OCI-LY1 (cell line): ENCODE data around the gene ACTG1.

ENCODE experiments used
- H2AFZ ChIP-seq: fragments of 200-600 bp; sonication (generic), shearing (Covaris generic); 2 replicates; pipeline ENCODE4 v1.6.0; 2014; ENCODE audit warnings: antibody characterized with exemption, mild to moderate bottlenecking, low read length
- H3F3A ChIP-seq: fragments of 200-600 bp; sonication (generic), shearing (Covaris generic); 2 replicates; pipeline ENCODE4 v1.6.0; 2014; ENCODE audit warnings: mild to moderate bottlenecking, antibody characterized with exemption, low read length, moderate library complexity; ENCODE audit not compliant: insufficient read depth
- H3K27ac ChIP-seq: fragments of 200-600 bp; sonication (generic); 2 replicates; pipeline ENCODE4 v1.5.1; 2014; ENCODE audit warnings: low read length, mixed run types, mild to moderate bottlenecking, low read depth; ENCODE audit not compliant: poor library complexity, severe bottlenecking
- H3K27me3 ChIP-seq: fragments of 200-600 bp; sonication (generic); 2 replicates; pipeline ENCODE4 v1.6.0; 2014; ENCODE audit warnings: antibody characterized with exemption, mild to moderate bottlenecking, low read length, moderate library complexity; ENCODE audit not compliant: insufficient read depth
- H3K36me3 ChIP-seq: fragments of 200-600 bp; sonication (generic); 2 replicates; pipeline ENCODE4 v1.6.1; 2014; ENCODE audit warnings: mild to moderate bottlenecking, antibody characterized with exemption, low read length, moderate library complexity, mixed read lengths; ENCODE audit not compliant: insufficient read depth
- H3K4me1 ChIP-seq: fragments of 200-600 bp; sonication (generic); 2 replicates; pipeline ENCODE4 v1.5.1; 2014; ENCODE audit warnings: mild to moderate bottlenecking, low read length, moderate library complexity; ENCODE audit not compliant: insufficient read depth, severe bottlenecking
- H3K4me2 ChIP-seq: fragments of 200-600 bp; sonication (generic), shearing (Covaris generic); 2 replicates; pipeline ENCODE4 v1.6.1; 2014; ENCODE audit warnings: low read length
- H3K4me3 ChIP-seq: fragments of 200-600 bp; sonication (generic); 2 replicates; pipeline ENCODE4 v1.5.1; 2014; ENCODE audit warnings: low read length, low read depth, mild to moderate bottlenecking, mixed read lengths; ENCODE audit not compliant: poor library complexity, severe bottlenecking
- H3K79me2 ChIP-seq: fragments of 200-600 bp; shearing (Covaris generic); 2 replicates; pipeline ENCODE4 v1.6.1; 2016; ENCODE audit warnings: mixed run types, low read length, mixed read lengths; ENCODE audit not compliant: insufficient read depth
- H3K9ac ChIP-seq: fragments of 200-600 bp; sonication (generic), shearing (Covaris generic); 2 replicates; pipeline ENCODE4 v1.6.1; 2014; ENCODE audit warnings: mild to moderate bottlenecking, low read length, mixed read lengths
- H3K9me2 ChIP-seq: fragments of 200-600 bp; sonication (generic), shearing (Covaris generic); 2 replicates; pipeline ENCODE4 v1.6.1; 2014; ENCODE audit warnings: low read depth, mild to moderate bottlenecking, low read length, mixed read lengths
- H3K9me3 ChIP-seq: fragments of 200-600 bp; shearing (Covaris generic); 2 replicates; pipeline ENCODE4 v1.6.1; 2014; ENCODE audit warnings: low read length, mixed read lengths
- H4K20me1 ChIP-seq: fragments of 200-600 bp; sonication (generic), shearing (Covaris generic); 2 replicates; pipeline ENCODE4 v1.6.0; 2016; ENCODE audit warnings: mild to moderate bottlenecking, low read length; ENCODE audit not compliant: insufficient read depth
- EZH2 ChIP-seq: fragments of 200-600 bp; sonication (generic), shearing (Covaris generic); IDR thresholded peaks from 2 replicates; pipeline ENCODE4 v1.8.0; 2017; ENCODE audit warnings: borderline replicate concordance, mixed run types, mild to moderate bottlenecking, antibody characterized with exemption, low read length, moderate library complexity, mixed read lengths
- TF ChIP-seq, protein P1 (sequence below): fragments of 200-600 bp; sonication (generic), shearing (Covaris generic); IDR thresholded peaks from 2 replicates; pipeline ENCODE4 v1.5.1; 2017; ENCODE audit warnings: mild to moderate bottlenecking, antibody characterized with exemption, low read length, moderate library complexity, mixed read lengths

The ACTG1 gene

DNA sequence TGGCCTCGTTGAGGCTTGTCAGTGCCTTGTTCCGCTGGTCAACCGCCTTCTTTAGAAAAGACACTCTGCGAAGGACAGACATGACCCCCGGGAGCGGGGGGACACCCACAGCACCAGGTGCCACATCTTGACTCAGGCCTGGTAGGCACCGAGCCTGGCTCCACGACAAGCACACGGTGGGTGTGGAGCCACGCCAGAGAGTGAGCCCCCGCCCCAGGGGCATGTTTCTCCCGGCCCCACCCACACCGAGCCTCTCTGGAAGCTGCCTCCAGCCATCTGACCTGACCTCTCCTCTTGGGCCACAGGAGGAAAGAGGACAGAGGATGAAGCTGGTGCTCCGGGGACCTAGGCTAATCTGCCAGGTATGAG lies 35.0 kb upstream of the ACTG1 start:
- Histone ChIP-seq H4K20me1 (no peaks in the 10 kb centered on the region), H3K4me1 (peaks cover 9% of the 10 kb centered on the region), H3K9ac (no peak overlapping the region)

GRCh38 chr17:81546906-81547613 lies 34.5 kb upstream of the ACTG1 start:
- Histone ChIP-seq H3F3A (no peaks in the 10 kb centered on the region), H3K9me2 (no peaks in the 10 kb centered on the region), H2AFZ (no peak overlapping the region), H3K4me3 (no peak overlapping the region), H3K79me2 (no peaks in the 10 kb centered on the region), H3K4me1 (peaks cover 9% of the 10 kb centered on the region), H3K4me2 (no peak overlapping the region), H3K9me3 (no peaks in the 10 kb centered on the region), H3K27me3 (no peaks in the 10 kb centered on the region), H3K27ac (no peak overlapping the region), H4K20me1 (no peaks in the 10 kb centered on the region), H3K36me3 (peaks cover 62% of the 10 kb centered on the region), H3K9ac (no peak overlapping the region)
- no peak for TF ChIP-seq EZH2
- TF ChIP-seq, protein P1, sequence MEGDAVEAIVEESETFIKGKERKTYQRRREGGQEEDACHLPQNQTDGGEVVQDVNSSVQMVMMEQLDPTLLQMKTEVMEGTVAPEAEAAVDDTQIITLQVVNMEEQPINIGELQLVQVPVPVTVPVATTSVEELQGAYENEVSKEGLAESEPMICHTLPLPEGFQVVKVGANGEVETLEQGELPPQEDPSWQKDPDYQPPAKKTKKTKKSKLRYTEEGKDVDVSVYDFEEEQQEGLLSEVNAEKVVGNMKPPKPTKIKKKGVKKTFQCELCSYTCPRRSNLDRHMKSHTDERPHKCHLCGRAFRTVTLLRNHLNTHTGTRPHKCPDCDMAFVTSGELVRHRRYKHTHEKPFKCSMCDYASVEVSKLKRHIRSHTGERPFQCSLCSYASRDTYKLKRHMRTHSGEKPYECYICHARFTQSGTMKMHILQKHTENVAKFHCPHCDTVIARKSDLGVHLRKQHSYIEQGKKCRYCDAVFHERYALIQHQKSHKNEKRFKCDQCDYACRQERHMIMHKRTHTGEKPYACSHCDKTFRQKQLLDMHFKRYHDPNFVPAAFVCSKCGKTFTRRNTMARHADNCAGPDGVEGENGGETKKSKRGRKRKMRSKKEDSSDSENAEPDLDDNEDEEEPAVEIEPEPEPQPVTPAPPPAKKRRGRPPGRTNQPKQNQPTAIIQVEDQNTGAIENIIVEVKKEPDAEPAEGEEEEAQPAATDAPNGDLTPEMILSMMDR = no peak

More for the DNA sequence above, 35.0 kb upstream of the ACTG1 start:
- Histone ChIP-seq H2AFZ (no peak overlapping the region), H3K4me3 (no peak overlapping the region), H3K79me2 (no peaks in the 10 kb centered on the region), H3K9me2 (no peaks in the 10 kb centered on the region), H3K27me3 (no peaks in the 10 kb centered on the region), H3K9me3 (no peaks in the 10 kb centered on the region), H3F3A (no peaks in the 10 kb centered on the region), H3K27ac (no peak overlapping the region), H3K36me3 (peaks cover 60% of the 10 kb centered on the region), H3K4me2 (no peak overlapping the region)
- no peak for TF ChIP-seq EZH2
- TF ChIP-seq, protein P1 = no peak

DNA sequence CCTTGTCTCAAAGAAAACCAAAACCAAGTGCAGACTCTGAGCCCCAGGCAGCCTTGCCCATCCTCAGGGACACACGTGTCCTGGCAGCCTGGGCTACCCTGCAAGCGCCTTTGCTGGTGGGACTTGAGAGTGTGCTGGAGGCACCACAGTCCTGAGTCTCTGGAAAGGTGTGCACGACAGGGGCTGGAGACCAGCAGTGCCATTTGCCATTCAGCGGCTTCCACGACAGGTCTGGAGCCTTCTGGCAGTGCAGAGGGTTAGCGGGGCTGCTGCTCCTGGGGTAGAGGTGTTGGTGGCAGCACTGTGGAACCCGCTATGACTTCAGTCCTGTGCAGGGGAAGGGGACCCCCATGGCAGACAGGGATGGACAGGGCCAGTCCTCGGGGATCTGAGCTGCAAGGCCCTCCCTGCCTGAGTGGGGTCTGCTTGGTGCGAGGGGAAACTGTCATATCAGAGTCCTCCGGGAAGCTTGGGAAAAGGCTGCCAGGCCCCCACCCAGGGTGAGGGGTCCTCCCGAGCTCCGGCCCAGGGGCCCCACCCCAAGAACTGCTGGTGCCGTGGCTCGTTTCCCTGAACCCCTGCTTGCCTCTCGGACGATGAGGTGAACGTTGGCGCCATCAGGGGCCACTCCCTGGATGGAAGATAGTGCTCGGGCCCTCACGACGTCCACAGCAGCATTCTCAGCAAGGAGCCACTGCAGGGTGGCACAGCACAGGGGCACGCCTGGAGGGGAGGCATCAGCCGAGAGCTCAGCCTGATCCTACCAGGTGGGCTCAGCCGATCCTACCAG lies 32.8 kb upstream of the ACTG1 start:
- no peak for TF ChIP-seq EZH2
- TF ChIP-seq, protein P1 = no peak
- no peaks in the 10 kb centered on the region for H3K79me2 ChIP-seq
- H3K9me2 ChIP-seq = no peaks in the 10 kb centered on the region
- H3K9ac ChIP-seq = no peak overlapping the region
- no peaks in the 10 kb centered on the region for H3K9me3 ChIP-seq
- H3K27me3 ChIP-seq = no peaks in the 10 kb centered on the region
- no peak overlapping the region for H3K4me3 ChIP-seq
- no peak overlapping the region for H3K4me2 ChIP-seq
- H3K4me1 ChIP-seq = no peaks in the 10 kb centered on the region
- no peaks in the 10 kb centered on the region for H4K20me1 ChIP-seq
- no peaks in the 10 kb centered on the region for H3F3A ChIP-seq
- peaks cover 59% of the 10 kb centered on the region for H3K36me3 ChIP-seq
- no peak overlapping the region for H3K27ac ChIP-seq
- H2AFZ ChIP-seq = no peak overlapping the region
